Measurements from ENCODE around the gene LAMA4.

- TF ChIP-seq CTCF (CRISPR knock-in tag; IDR thresholded peaks at IDR 0.05), result no peak
- no peak for TF ChIP-seq SP1 (IDR thresholded peaks at IDR 0.05)
- TF ChIP-seq SP1 (CRISPR knock-in tag; IDR thresholded peaks at IDR 0.05), result no peak
- TF ChIP-seq ADNP (CRISPR knock-in tag; IDR thresholded peaks at IDR 0.05), result no peak
- no peak for TF ChIP-seq ZBTB39 (CRISPR knock-in tag; IDR thresholded peaks at IDR 0.05)
- no peak for TF ChIP-seq ELF3 (CRISPR knock-in tag; IDR thresholded peaks at IDR 0.05)
- TF ChIP-seq KDM1A (CRISPR knock-in tag; IDR thresholded peaks at IDR 0.05), result no peak
- TF ChIP-seq EP300 (IDR thresholded peaks at IDR 0.05; ENCODE audit: low read depth in 2 of 2, low read length in 2 of 2), result no peak
- no peak for TF ChIP-seq EP300 (CRISPR knock-in tag; IDR thresholded peaks at IDR 0.05; ENCODE audit: borderline replicate concordance)
- no peak for TF ChIP-seq U2AF1 (optimal IDR thresholded peaks at IDR 0.05; ENCODE audit: low read depth, low read length)
- no peak for TF ChIP-seq MBD4 (IDR thresholded peaks at IDR 0.05; ENCODE audit: borderline replicate concordance, low read length)
Observed at GRCh38 chr6:112286010-112286409, 31.6 kb upstream of the LAMA4 start.
